ENCODE results near the gene MEIS1. TPM values are rescaled to one million over a fixed set of nuclear protein-coding genes. Genes with fewer than 3 reads are reported as not detected.

The MEIS1 gene
- total RNA-seq, 4 donors from 2014 or later, result 7.6 to 17.4 (median 12.0) TPM

DNA sequence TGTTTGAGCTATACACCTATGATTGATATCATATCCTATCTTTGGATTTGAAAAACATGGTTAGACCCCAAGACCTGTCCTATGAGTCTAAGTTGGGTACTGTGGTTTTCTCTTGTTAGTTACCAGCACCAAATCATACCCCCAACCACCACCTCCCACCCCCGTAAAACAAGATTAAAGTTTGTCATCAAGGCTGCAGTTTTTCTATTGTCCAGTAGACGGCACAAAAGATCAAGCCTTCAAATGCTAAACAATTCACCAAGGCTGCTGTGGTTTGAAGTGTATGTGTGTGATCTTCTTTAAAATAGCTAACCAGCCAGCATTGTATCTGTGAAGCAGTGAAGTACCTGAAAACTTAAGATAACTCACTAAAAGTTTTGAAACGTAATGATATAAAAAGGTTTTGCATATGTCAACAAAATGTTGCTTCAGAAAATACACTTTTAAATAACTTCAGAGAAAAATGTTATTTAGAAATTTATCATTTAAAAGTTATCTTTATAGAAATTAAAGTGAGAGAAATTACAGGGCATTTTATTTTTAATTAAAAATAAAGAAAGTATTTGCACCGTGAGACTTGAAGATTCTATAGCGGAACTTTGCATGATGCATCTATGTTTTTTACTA, 5.8 kb upstream of the MEIS1 start:
- TF ChIP-seq, protein P1, sequence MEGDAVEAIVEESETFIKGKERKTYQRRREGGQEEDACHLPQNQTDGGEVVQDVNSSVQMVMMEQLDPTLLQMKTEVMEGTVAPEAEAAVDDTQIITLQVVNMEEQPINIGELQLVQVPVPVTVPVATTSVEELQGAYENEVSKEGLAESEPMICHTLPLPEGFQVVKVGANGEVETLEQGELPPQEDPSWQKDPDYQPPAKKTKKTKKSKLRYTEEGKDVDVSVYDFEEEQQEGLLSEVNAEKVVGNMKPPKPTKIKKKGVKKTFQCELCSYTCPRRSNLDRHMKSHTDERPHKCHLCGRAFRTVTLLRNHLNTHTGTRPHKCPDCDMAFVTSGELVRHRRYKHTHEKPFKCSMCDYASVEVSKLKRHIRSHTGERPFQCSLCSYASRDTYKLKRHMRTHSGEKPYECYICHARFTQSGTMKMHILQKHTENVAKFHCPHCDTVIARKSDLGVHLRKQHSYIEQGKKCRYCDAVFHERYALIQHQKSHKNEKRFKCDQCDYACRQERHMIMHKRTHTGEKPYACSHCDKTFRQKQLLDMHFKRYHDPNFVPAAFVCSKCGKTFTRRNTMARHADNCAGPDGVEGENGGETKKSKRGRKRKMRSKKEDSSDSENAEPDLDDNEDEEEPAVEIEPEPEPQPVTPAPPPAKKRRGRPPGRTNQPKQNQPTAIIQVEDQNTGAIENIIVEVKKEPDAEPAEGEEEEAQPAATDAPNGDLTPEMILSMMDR (IDR thresholded peaks at IDR 0.05; ENCODE audit: low read depth), result no peak

DNA sequence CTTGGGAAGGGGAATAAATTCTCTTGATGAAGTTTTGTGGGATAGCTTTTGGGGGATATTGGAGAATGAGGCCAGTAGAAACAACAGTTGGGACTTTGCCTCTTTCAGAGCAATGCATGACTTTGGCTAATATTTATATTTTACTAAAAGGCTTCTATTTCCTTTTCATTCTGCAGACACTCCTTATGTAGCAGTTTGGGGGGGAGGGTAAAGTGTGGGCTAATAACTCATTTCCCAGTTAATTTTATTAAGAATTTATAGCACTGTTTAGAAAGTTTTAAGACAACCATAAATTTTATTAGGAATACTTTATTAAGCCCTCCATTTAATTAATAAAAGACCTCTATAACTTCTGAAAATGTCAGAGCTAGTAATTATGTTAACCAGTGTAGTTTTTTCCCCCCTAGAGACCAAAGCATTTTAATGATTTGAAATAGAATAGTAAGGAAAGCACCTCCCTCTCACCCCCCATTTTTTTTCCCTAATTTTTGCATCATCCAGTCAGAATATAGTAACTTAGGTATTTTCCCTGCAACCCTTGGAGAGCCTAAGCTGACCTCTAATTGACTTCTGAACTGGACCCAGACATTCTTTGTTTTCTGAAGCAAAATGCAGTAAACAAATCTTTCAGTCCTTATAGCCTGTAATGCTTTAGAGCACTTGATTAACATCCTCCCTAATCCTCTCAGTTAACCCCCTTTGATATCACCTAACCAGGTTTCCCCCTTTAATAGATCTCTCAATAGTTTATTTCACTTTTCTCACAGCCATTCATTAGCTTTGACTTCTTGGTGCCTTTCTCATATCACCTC, 5.0 kb upstream of the MEIS1 start:
- TF ChIP-seq, protein P1 (IDR thresholded peaks at IDR 0.05; ENCODE audit: low read depth), result no peak

DNA sequence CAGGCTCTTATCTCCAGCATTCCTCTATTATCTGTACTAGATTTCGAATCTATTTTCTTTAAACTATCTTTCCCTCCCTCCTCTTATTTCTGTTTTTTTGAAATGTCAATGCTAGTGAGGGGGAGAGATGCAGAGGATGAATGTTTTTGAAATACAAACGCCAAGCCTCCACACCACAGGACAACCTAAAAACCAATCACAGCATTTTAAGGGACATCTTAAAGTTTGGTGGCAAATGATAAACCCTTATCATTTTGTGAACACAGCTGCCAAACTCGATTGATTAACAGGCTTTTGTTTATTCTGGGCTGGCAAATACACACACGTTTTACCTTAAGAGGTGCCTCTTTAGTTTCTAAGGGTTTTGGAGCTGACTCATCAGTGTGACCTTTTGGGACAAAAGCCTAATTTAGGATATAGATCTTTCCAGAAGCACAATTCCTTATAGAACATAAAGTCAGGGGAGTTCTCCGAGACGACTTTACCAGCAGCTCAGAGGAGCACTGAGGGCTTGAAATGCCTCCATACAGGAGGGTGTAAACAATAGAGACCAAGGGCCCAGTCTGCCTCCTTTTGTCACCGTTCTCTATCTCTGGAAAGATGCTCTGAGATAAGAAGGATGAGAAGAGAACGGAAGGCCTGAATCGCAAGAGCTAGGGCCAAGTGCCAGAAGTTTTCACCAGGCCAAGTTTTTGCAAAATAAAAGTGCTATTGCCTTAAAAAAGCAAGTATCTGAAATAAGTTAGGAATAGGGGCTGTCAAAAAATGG, 4.2 kb upstream of the MEIS1 start:
- TF ChIP-seq, protein P1 (IDR thresholded peaks at IDR 0.05; ENCODE audit: low read depth), result no peak

DNA sequence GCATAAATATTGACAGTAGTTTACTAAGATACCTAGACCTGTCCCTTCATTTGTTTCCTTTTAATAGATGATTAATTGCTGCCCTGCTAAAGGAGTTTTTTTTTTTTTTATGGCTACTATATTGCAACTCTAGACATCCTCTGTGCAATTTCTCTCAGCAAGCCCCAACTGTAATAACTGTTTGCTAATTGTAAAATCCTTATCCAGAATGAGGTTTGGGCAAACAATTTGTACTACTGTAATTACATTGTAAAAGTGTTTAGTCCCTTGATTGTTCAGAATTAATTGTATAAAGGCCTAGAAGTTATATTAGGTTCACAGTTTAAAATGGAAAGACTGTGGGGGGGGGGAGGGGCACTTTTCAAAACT, 3.7 kb upstream of the MEIS1 start:
- TF ChIP-seq, protein P1 (IDR thresholded peaks at IDR 0.05; ENCODE audit: low read depth), result no peak

DNA sequence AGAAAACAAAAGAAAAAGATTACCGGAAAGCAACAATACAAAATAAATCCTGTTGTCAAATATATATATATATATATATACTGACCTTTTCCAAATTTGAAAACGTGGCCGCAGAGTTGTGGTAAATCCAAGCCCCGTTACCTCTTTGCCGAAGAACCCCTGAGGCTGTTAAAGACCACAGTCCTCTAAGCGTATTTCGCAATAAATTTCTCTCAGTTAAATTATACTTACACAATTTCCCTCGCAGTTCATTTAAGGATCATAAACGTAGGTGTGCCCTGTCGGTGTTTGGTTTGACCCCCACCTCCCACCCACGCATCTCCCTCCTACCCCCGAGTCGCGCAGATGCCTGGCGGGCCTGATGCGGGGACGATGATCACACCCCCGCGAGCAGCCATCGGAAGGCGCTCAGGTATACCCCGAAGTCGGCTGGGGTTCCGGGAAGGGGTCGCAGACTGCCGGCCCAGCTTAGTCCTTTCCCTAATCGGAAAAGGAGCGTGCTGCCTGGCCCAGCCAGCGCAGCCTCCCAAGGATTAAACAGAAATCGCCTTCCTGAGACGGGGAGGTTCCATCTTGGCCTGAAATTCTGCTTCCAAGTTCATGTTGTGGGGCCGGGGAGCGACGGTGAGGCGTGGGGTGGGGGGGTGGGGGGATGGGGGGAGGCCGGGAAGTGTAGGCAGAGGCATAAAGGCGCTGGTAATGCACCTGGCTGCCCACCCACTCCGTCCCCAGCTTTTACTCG, 2.9 kb upstream of the MEIS1 start:
- TF ChIP-seq, protein P1 (IDR thresholded peaks at IDR 0.05; ENCODE audit: low read depth), result no peak

DNA sequence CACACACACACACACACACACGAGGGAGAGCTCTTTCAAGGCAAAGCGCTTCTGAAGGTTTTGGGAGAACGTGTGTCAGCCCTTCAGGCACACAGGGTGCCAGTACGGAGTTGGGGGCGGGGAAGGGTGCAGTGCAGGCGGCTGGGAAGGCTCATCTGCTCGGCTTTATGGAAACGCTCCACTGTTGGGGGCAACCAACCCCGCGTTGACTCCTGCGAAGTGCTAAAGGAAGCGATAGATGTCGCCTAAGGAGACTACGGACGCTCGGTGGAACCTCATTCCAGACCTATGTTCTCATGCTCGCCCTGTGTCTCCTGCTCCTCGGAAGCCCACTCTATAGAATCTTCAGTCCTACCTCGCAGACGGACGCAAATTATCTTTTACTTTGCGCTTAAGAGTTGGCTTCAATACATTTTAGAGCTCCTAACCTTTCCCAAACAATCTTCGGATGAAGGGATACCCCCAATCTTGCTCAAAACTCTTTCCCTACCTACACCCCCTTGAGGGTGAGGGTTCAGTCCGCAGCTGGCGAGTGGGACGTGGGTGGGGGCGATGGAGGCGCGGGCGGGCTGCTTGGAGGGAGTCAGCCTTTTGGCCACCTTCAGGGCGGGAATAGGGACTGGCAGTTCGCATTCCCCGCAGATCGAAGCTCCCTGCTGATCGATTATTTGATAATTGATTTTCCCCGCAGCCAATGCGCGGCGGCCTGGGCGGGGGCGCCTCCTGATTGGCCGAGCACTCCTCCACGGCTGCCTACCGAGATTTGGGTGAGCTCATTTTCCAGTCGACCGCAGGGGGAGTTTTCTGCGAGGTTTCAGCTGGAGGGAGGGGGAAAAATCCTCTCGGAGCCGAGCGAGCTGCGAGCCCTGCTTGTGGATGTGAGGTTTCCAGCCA, 1.9 kb upstream of the MEIS1 start:
- TF ChIP-seq, protein P1 (IDR thresholded peaks at IDR 0.05; ENCODE audit: low read depth), result no peak

All from subcutaneous adipose tissue (tissue), 4 donors.